ENCODE data around the gene AAMDC. TPM values are rescaled to one million over a fixed set of nuclear protein-coding genes. Genes with fewer than 3 reads are reported as not detected.
"Not testable (repeated sequence)": the region's sequence is repeated elsewhere in the genome, so short reads cannot be mapped to it uniquely, and the experiment has no call there.

AAMDC gene
- polyA plus RNA-seq, 3 donors = 8.9 to 32.9 (median 28.1) TPM

DNA sequence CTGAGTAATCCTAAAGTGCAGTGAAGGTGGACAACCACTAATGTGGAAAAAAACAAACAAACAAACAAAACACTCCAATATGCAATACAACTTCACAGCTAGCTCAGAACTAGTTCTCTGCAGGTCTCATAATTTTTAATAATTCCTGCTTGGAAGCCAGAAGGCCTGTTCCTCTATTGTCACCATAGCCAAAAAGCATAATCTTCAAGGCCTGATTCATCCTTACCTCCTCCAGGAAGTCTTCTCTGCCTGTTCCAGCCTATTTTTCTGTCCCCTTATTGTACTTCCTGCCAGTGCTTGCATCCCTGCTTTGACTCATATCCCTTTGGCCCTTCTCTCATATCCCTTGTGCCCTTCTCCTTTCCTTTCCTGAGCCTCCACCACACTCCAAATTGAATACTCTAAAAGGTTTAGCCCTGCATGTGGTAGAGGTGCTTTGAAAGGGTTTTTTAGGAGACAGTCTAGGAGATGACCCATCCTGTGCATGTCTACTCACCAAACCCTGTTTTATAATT, 69.2 kb downstream of the AAMDC start:
- H3K4me1 ChIP-seq (ENCODE audit: control insufficient read depth in 1 of 2, insufficient read depth in 2 of 2, low read length in 2 of 2); intact Hi-C loops (cut with micrococcal nuclease); H3K4me1 Mint-ChIP-seq; H3K4me2 ChIP-seq (replicated peaks; ENCODE audit: extremely low read depth, low read length, poor library complexity, severe bottlenecking); DNase-seq; H3K79me2 ChIP-seq (ENCODE audit: insufficient read depth, low read length); H3K27me3 Mint-ChIP-seq (ENCODE audit: low read depth in 3 of 3); H3K4me3 Mint-ChIP-seq; H3K9me3 Mint-ChIP-seq; H3K4me3 ChIP-seq (replicated peaks in 1 of 3; ENCODE audit: low read depth in 2 of 3, low read length in 3 of 3); H3K27me3 ChIP-seq (ENCODE audit: control insufficient read depth in 2 of 2, insufficient read depth in 2 of 2, low read length in 2 of 2); H3K9me3 ChIP-seq (replicated peaks in 1 of 2; ENCODE audit: control insufficient read depth in 1 of 2, insufficient read depth in 1 of 2, low read length in 2 of 2); H4K20me1 ChIP-seq (ENCODE audit: insufficient read depth, low read length); H3K27ac ChIP-seq (ENCODE audit: low read depth in 1 of 2, low read length in 2 of 2); H2AFZ ChIP-seq (ENCODE audit: insufficient read depth, low read depth, low read length, poor library complexity, severe bottlenecking); H3K9ac ChIP-seq (ENCODE audit: insufficient read depth, low read length, poor library complexity, severe bottlenecking): not testable (repeated sequence)
- Mint-ChIP-seq H3K36me3 (peaks cover 66 to 81% of the 10 kb centered on the region in 2 donors), H3K27ac (peak overlapping the region in 1 of 7 donors; percentile 3)
- H3K36me3 ChIP-seq (replicated peaks in 1 of 2; ENCODE audit: control insufficient read depth in 1 of 2, insufficient read depth in 2 of 2, low read length in 2 of 2) = peaks cover 42 to 64% of the 10 kb centered on the region in 2 donors

DNA sequence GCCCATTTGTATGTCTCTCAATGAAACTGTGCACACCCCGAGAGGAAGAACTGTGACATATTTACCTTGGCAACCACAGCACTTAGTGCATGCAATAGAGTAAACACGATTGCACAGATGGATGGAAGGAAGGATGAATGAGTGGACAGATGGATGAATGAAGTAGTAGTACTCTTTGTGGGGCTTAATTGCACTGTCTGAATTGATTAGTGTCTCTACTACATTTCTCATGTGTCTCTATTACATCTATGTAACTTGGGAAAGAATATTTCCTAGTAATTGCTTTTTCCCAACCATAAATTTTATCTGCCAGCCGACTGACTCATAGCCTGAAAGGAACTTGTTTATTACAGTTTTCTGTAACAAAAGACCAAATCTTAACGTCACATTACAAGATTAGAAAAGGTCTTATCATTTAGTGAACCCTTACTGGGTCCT, 69.7 kb downstream of the AAMDC start:
- no CpG with 5 or more reads among the region's 4 CpGs for WGBS (ENCODE audit: insufficient coverage)

DNA sequence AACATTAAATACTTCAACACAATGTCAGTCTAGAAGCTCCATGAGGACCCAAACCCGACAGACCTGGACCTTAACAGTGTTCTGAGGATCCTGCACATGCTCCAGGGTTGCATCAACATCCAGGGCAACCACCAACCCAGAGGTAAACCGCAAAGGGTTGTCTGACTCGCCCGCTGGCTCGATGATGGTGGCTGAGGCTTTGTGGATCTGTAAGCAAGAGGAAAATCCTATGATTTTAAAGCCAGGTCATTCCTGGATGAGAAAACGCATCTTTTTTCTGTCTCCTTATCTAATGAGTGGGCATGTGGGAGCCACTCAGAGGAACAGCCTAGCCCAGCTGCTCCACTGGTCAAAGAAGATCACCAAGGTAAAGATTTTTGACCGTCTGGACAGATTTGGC, 70.3 kb downstream of the AAMDC start:
- H3K36me3 ChIP-seq (replicated peaks in 1 of 2; ENCODE audit: control insufficient read depth in 1 of 2, insufficient read depth in 2 of 2, low read length in 2 of 2) = peaks cover 34 to 53% of the 10 kb centered on the region in 2 donors
- H3K4me1 Mint-ChIP-seq; intact Hi-C loops (cut with micrococcal nuclease); H3K27me3 ChIP-seq (ENCODE audit: control insufficient read depth in 2 of 2, insufficient read depth in 2 of 2, low read length in 2 of 2); H3K4me3 ChIP-seq (replicated peaks in 1 of 3; ENCODE audit: low read depth in 2 of 3, low read length in 3 of 3); H3K9ac ChIP-seq (ENCODE audit: insufficient read depth, low read length, poor library complexity, severe bottlenecking); H3K27ac ChIP-seq (ENCODE audit: low read depth in 1 of 2, low read length in 2 of 2); H3K4me3 Mint-ChIP-seq; H3K9me3 ChIP-seq (replicated peaks in 1 of 2; ENCODE audit: control insufficient read depth in 1 of 2, insufficient read depth in 1 of 2, low read length in 2 of 2); H2AFZ ChIP-seq (ENCODE audit: insufficient read depth, low read depth, low read length, poor library complexity, severe bottlenecking); H3K4me2 ChIP-seq (replicated peaks; ENCODE audit: extremely low read depth, low read length, poor library complexity, severe bottlenecking); H4K20me1 ChIP-seq (ENCODE audit: insufficient read depth, low read length); H3K9me3 Mint-ChIP-seq; H3K27me3 Mint-ChIP-seq (ENCODE audit: low read depth in 3 of 3); H3K4me1 ChIP-seq (ENCODE audit: control insufficient read depth in 1 of 2, insufficient read depth in 2 of 2, low read length in 2 of 2); H3K79me2 ChIP-seq (ENCODE audit: insufficient read depth, low read length); DNase-seq: not testable (repeated sequence)
- no CpG with 5 or more reads among the region's 7 CpGs for WGBS (ENCODE audit: insufficient coverage)
- Mint-ChIP-seq H3K36me3 (peaks cover 66 to 81% of the 10 kb centered on the region in 2 donors), H3K27ac (peak overlapping the region in 3 of 7 donors; percentile 0 to 63 (median 42))

More for the DNA sequence above, 69.7 kb downstream of the AAMDC start:
- H3K4me1 ChIP-seq (ENCODE audit: control insufficient read depth in 1 of 2, insufficient read depth in 2 of 2, low read length in 2 of 2); DNase-seq; H3K27ac ChIP-seq (ENCODE audit: low read depth in 1 of 2, low read length in 2 of 2); H3K27me3 ChIP-seq (ENCODE audit: control insufficient read depth in 2 of 2, insufficient read depth in 2 of 2, low read length in 2 of 2); H3K9me3 Mint-ChIP-seq; H3K4me3 ChIP-seq (replicated peaks in 1 of 3; ENCODE audit: low read depth in 2 of 3, low read length in 3 of 3); H4K20me1 ChIP-seq (ENCODE audit: insufficient read depth, low read length); H2AFZ ChIP-seq (ENCODE audit: insufficient read depth, low read depth, low read length, poor library complexity, severe bottlenecking); H3K9me3 ChIP-seq (replicated peaks in 1 of 2; ENCODE audit: control insufficient read depth in 1 of 2, insufficient read depth in 1 of 2, low read length in 2 of 2); H3K9ac ChIP-seq (ENCODE audit: insufficient read depth, low read length, poor library complexity, severe bottlenecking); H3K27ac Mint-ChIP-seq; H3K79me2 ChIP-seq (ENCODE audit: insufficient read depth, low read length); H3K4me2 ChIP-seq (replicated peaks; ENCODE audit: extremely low read depth, low read length, poor library complexity, severe bottlenecking); intact Hi-C loops (cut with micrococcal nuclease); H3K27me3 Mint-ChIP-seq (ENCODE audit: low read depth in 3 of 3); H3K4me3 Mint-ChIP-seq; H3K4me1 Mint-ChIP-seq: not testable (repeated sequence)
- peaks cover 67 to 81% of the 10 kb centered on the region in 2 donors for H3K36me3 Mint-ChIP-seq
- H3K36me3 ChIP-seq (replicated peaks in 1 of 2; ENCODE audit: control insufficient read depth in 1 of 2, insufficient read depth in 2 of 2, low read length in 2 of 2) = peaks cover 40 to 59% of the 10 kb centered on the region in 2 donors

DNA sequence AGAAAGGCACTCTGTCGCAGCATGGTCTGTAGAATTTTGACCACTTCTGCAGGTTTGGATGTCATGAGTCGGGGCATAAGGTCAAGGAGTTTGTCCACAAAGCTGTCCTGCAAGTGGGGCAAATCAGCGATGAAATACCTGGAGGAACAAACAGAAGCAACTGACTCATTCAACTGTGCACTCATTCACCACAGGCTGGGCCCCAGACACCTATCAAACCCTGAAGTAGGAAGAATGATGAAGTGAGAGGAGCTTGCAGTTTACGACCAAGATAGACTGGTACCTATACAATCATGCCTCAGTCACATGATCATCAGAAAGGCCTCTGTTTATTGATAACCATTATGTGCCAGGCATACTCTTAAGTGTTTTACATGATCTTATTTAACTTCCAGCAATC, 70.8 kb downstream of the AAMDC start:
- peaks cover 32 to 49% of the 10 kb centered on the region in 2 donors for H3K36me3 ChIP-seq (replicated peaks in 1 of 2; ENCODE audit: control insufficient read depth in 1 of 2, insufficient read depth in 2 of 2, low read length in 2 of 2)
- H3K9me3 Mint-ChIP-seq; H3K4me2 ChIP-seq (replicated peaks; ENCODE audit: extremely low read depth, low read length, poor library complexity, severe bottlenecking); H3K4me3 ChIP-seq (replicated peaks in 1 of 3; ENCODE audit: low read depth in 2 of 3, low read length in 3 of 3); DNase-seq; H3K4me1 Mint-ChIP-seq; H3K79me2 ChIP-seq (ENCODE audit: insufficient read depth, low read length); H3K27ac ChIP-seq (ENCODE audit: low read depth in 1 of 2, low read length in 2 of 2); H3K9ac ChIP-seq (ENCODE audit: insufficient read depth, low read length, poor library complexity, severe bottlenecking); H3K4me3 Mint-ChIP-seq; intact Hi-C loops (cut with micrococcal nuclease); H3K27me3 ChIP-seq (ENCODE audit: control insufficient read depth in 2 of 2, insufficient read depth in 2 of 2, low read length in 2 of 2); H3K4me1 ChIP-seq (ENCODE audit: control insufficient read depth in 1 of 2, insufficient read depth in 2 of 2, low read length in 2 of 2); H3K9me3 ChIP-seq (replicated peaks in 1 of 2; ENCODE audit: control insufficient read depth in 1 of 2, insufficient read depth in 1 of 2, low read length in 2 of 2); H2AFZ ChIP-seq (ENCODE audit: insufficient read depth, low read depth, low read length, poor library complexity, severe bottlenecking); H3K27me3 Mint-ChIP-seq (ENCODE audit: low read depth in 3 of 3); H4K20me1 ChIP-seq (ENCODE audit: insufficient read depth, low read length): not testable (repeated sequence)
- peaks cover 65 to 80% of the 10 kb centered on the region in 2 donors for H3K36me3 Mint-ChIP-seq
- WGBS (ENCODE audit: insufficient coverage) = no CpG with 5 or more reads among the region's 4 CpGs
- peak overlapping the region in 1 of 7 donors; percentile 42 for H3K27ac Mint-ChIP-seq
